BLaER1 treated with 17β-estradiol and CSF1 and Interleukin-3, amounts not matched to agents 10 nM and 100 nM (cell line): ENCODE data around the gene FOXP1.
A peak's percentile ranks its signal among the peaks of the same experiment; 100 is the strongest.

Experiments used
- H3K27ac ChIP-seq, 11 experiments: shearing (Covaris generic); formaldehyde crosslinking; 2 replicates each; pipeline ENCODE4 v1.8.1; 2022
- H3K27me3 ChIP-seq, 11 experiments: shearing (Covaris generic); formaldehyde crosslinking; 2 replicates each; pipeline ENCODE4 v1.8.1; 2022
- H3K36me3 ChIP-seq, 11 experiments: shearing (Covaris generic); formaldehyde crosslinking; 2 replicates each; pipeline ENCODE4 v1.8.1; 2022
- H3K4me1 ChIP-seq, 10 experiments: shearing (Covaris generic); formaldehyde crosslinking; 2 replicates each; pipeline ENCODE4 v1.8.1; 2022
- H3K4me2 ChIP-seq, 11 experiments: shearing (Covaris generic); formaldehyde crosslinking; 2 replicates each; pipeline ENCODE4 v1.8.1; 2022
- H3K4me3 ChIP-seq, 10 experiments: shearing (Covaris generic); formaldehyde crosslinking; 2 replicates each; pipeline ENCODE4 v1.8.1; 2022
- H3K9ac ChIP-seq, 11 experiments: shearing (Covaris generic); formaldehyde crosslinking; 2 replicates each; pipeline ENCODE4 v1.8.1; 2022
- H3K9me3 ChIP-seq, 11 experiments: shearing (Covaris generic); formaldehyde crosslinking; replicated peaks in 1 of 11; 2 replicates each; pipeline ENCODE4 v1.8.1; 2022
- H4K20me1 ChIP-seq, 11 experiments: shearing (Covaris generic); formaldehyde crosslinking; 2 replicates each; pipeline ENCODE4 v1.8.1; 2022
- Cebpa-rat ChIP-seq, 11 experiments: shearing (Covaris generic); IDR thresholded peaks; 2 replicates each; pipeline ENCODE4 v1.8.1; 2022

Gene FOXP1

DNA sequence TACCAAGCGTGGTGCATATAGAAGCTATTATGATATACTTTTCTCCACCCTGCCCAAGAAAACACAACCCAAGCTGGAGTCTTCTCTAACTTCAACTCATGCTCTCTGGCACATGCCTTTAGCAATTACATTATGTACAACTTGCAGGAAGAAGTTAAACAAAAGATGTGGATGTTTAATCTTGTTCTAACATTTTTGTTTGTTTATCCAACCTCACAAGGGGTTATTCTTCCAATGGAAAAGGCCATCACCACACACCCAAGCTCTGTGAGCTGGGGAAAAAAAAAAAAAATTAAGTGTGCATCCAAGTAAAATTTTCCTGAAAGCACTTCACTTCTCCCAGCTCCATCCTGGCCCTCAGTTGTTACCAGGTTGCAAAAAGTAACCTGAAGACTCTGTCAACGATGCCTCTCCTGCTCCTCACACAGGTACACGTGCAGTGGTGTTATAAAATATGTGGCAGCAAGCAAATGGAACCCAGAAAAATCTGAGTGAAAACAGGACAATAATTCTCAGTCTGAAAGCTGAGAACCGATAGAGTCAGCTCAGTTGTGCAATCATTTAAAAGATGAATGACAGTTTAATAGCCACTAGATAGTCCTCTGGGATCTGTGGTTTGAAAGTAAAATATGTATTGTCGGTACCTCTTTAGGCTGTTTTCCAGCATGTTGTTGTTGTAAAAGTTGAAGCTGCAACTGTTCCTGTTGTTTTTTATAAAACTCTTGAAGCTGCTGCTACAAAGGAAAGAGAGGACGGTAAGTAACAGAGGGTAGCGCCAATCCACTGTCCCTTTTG lies 531.4 kb downstream of the FOXP1 start:
- Histone ChIP-seq H3K9ac (no peak overlapping the region), H3K36me3 (peaks cover 0 to 24% (median 2%) of the 10 kb centered on the region in 11 experiments; a peak in 11 of 22 replicates), H3K4me2 (peak overlapping the region; percentile 13 to 84 (median 75); a peak in 20 of 22 replicates), H3K9me3 (no peaks in the 10 kb centered on the region), H3K27me3 (peaks cover 0 to 9% (median 4%) of the 10 kb centered on the region in 11 experiments; a peak in 5 of 22 replicates), H3K27ac (peak overlapping the region in 4 of 11 experiments; percentile 9 to 51 (median 31); a peak in 5 of 22 replicates), H3K4me1 (peaks cover 43 to 58% (median 53%) of the 10 kb centered on the region in 10 experiments), H3K4me3 (no peak overlapping the region), H4K20me1 (peaks cover 11 to 83% (median 23%) of the 10 kb centered on the region in 11 experiments; a peak in 18 of 22 replicates)
- peak in 7 of 11 experiments; percentile 23 to 84 (median 75); a peak in 11 of 22 replicates for TF ChIP-seq Cebpa-rat (IDR thresholded peaks at IDR 0.05)

DNA sequence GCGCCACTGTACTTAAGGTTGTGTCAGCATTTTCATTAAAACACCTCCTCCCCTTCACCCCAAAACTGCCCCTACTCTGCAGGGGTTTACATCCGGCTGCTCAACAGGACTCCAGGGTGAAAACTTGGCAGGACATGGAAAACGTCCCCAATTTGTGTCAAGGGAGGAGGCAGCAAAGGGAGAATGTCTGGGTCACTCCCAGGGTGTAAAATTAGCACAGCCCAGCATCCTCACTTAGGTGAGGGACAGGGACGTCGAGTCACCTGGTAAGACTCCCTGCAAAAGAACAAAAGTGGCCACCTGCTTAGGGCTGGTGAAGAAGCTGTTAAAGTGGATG lies 532.3 kb downstream of the FOXP1 start:
- H3K4me3 ChIP-seq: no peak overlapping the region
- peak overlapping the region in 4 of 11 experiments; percentile 3 to 51 (median 22); a peak in 4 of 22 replicates for H3K27ac ChIP-seq
- peaks cover 43 to 58% (median 53%) of the 10 kb centered on the region in 10 experiments for H3K4me1 ChIP-seq
- peak overlapping the region; percentile 43 to 84 (median 75) for H3K4me2 ChIP-seq
- H3K36me3 ChIP-seq: peaks cover 5 to 31% (median 9%) of the 10 kb centered on the region in 11 experiments; a peak in 16 of 22 replicates
- peaks cover 0 to 7% (median 0%) of the 10 kb centered on the region in 11 experiments; a peak in 4 of 22 replicates for H3K27me3 ChIP-seq
- peak overlapping the region in 1 of 11 experiments; percentile 14; a peak in 1 of 22 replicates for H3K9ac ChIP-seq
- TF ChIP-seq Cebpa-rat (IDR thresholded peaks at IDR 0.05): no peak
- H4K20me1 ChIP-seq: peaks cover 11 to 79% (median 23%) of the 10 kb centered on the region in 11 experiments; a peak in 18 of 22 replicates
- no peaks in the 10 kb centered on the region for H3K9me3 ChIP-seq

DNA sequence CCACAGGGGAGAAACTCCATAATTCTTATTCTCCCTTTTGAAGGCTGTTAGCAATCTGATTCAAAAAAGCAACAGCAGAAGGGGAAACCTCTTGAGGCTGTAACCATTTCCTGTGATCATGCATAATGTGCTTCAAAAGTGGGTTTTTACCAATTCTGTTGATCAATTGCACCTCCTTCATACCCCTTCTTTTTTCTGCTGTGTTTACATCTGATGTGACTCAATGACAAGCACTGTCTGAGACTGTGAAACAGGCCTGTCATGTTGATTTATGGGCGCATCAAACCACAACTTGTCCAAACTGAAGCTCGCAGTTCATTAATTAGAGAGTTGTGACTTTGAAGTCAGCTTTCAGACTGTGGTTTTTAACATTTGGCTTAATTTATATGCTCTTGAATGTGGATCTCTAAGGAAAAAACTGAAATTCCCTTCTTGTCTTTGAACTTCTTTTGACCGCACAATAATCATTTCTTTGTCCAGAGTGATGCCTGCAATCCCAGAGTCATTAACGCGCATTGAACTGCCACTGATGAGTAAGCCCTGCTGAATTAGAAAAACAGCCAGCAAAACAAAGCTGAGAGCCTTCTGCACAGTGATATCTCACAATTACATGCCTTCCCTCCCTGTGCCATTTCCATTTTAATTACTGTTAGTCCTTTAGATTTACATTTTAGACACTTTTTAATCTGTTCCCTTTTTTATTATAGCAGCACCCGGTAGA lies 532.8 kb downstream of the FOXP1 start:
- peaks cover 48 to 62% (median 57%) of the 10 kb centered on the region in 10 experiments for H3K4me1 ChIP-seq

DNA sequence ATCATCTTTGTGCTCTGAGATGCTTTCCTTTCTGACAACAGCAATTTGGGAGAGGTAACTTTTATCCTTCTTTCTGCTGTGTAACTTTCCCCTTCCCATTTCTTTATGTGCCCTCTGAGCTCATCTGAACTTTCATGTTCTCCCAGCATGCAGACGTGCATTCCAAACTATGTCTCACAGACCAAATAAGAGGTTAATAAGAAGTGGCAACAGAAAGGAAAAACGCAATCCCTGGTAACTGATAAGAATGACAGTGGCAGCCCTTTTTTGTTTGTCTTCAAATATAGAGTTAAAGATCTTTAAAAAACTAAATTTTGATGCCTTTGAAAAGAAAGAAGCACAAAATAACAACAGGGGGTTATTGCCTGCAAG lies 533.4 kb downstream of the FOXP1 start:
- Histone ChIP-seq H3K4me3 (no peak overlapping the region), H3K4me1 (peaks cover 53 to 68% (median 63%) of the 10 kb centered on the region in 10 experiments), H4K20me1 (peaks cover 11 to 68% (median 18%) of the 10 kb centered on the region in 11 experiments; a peak in 18 of 22 replicates), H3K27ac (peak overlapping the region in 2 of 11 experiments; percentile 4 to 51; a peak in 2 of 22 replicates), H3K9ac (peak overlapping the region in 1 of 11 experiments; percentile 3; a peak in 2 of 22 replicates), H3K9me3 (no peaks in the 10 kb centered on the region), H3K27me3 (peaks cover 0 to 4% (median 0%) of the 10 kb centered on the region in 11 experiments; a peak in 2 of 22 replicates), H3K36me3 (peaks cover 10 to 42% (median 17%) of the 10 kb centered on the region in 11 experiments; a peak in 20 of 22 replicates), H3K4me2 (peak overlapping the region; percentile 43 to 84 (median 75))
- TF ChIP-seq Cebpa-rat (IDR thresholded peaks at IDR 0.05): no peak

More for the DNA sequence above, 532.8 kb downstream of the FOXP1 start:
- TF ChIP-seq Cebpa-rat (IDR thresholded peaks at IDR 0.05): 0 out of 22 replicates have a peak, but pooled peaks of 1 of the 11 experiments have one; percentile 25
- Histone ChIP-seq H3K9ac (peak overlapping the region in 3 of 11 experiments; percentile 2 to 14 (median 3); a peak in 3 of 22 replicates), H3K9me3 (no peaks in the 10 kb centered on the region), H3K27me3 (peaks cover 0 to 4% (median 0%) of the 10 kb centered on the region in 11 experiments; a peak in 2 of 22 replicates), H3K27ac (peak overlapping the region in 5 of 11 experiments; percentile 3 to 51 (median 17); a peak in 5 of 22 replicates), H3K4me3 (no peak overlapping the region), H3K36me3 (peaks cover 5 to 37% (median 12%) of the 10 kb centered on the region in 11 experiments; a peak in 16 of 22 replicates), H3K4me2 (peak overlapping the region; percentile 43 to 84 (median 75)), H4K20me1 (peaks cover 11 to 74% (median 22%) of the 10 kb centered on the region in 11 experiments; a peak in 18 of 22 replicates)

DNA sequence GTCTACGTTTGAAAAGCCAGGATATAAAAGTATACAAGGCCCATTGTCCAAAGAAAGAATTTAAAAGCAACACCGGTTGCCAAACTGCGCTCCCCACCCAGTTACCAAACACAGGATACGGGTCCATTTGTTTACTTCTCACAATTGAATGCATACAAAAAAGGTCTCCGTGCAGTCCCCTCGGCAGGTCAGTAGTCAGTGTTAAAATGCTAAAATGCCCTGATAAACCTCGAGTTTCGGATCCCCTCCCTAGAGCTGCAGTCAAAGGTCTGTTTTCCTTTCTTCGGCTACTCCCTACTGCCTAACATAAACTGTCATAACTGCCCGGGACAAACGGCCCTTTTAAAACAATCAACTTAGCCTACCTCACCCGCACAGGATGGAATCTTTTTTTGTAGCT lies 534.6 kb downstream of the FOXP1 start:
- peaks cover 17 to 54% (median 29%) of the 10 kb centered on the region in 11 experiments; a peak in 21 of 22 replicates for H3K36me3 ChIP-seq
- no peak overlapping the region for H3K9ac ChIP-seq
- TF ChIP-seq Cebpa-rat (IDR thresholded peaks at IDR 0.05): no peak
- H3K27ac ChIP-seq: no peak overlapping the region
- no peak overlapping the region for H3K4me3 ChIP-seq
- H4K20me1 ChIP-seq: peaks cover 2 to 56% (median 14%) of the 10 kb centered on the region in 11 experiments; a peak in 17 of 22 replicates
- H3K9me3 ChIP-seq: no peaks in the 10 kb centered on the region
- peak overlapping the region in 7 of 11 experiments; percentile 8 to 80 (median 45); a peak in 8 of 22 replicates for H3K4me2 ChIP-seq
- H3K4me1 ChIP-seq: peaks cover 53 to 67% (median 63%) of the 10 kb centered on the region in 10 experiments
- peaks cover 0 to under 1% (median 0%) of the 10 kb centered on the region in 11 experiments; a peak in 1 of 22 replicates for H3K27me3 ChIP-seq

DNA sequence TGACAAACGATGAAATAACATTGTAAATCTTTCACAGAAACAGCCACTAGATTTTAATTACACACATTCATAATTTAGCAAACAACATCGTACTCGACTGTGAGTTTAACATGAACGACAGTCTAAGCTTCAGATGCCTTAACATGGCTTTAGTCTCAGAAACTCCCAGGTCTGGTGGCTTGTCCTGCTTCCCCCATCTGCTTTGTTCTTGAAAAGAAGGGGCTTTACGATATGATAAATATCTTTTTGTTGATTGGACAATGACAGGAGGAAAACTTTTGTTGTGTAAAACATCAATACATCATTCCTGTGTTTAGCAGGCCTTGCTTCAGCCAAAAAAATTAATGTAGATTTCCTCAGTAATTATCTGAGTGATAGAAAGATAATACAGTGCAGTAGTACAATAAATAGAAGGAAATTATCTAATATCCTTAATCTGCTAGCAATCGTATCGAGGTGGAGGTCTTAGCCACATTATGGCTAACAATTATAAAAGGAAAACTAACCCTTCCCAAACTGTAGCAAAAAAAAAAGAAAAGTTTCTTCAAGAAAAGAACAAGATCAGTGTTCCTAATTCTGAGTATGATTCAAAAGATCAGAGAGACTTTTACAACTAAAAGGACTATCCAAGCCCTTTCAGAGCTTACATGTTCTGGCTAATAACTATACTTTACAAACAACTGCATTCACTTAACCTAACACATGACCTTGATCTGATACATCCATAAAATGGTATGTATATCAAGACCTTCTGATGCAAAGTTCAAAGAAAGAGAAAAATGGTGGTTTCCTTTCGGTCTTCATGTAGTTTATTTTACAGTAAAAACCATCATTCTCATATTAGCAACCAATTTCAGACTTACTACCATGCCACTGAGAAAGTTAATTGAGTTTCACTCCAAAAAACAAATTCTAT lies 535.7 kb downstream of the FOXP1 start:
- H3K9ac ChIP-seq: no peak overlapping the region
- peaks cover 22 to 59% (median 40%) of the 10 kb centered on the region in 11 experiments for H3K36me3 ChIP-seq
- no peaks in the 10 kb centered on the region for H3K9me3 ChIP-seq
- H3K4me1 ChIP-seq: peaks cover 52 to 56% (median 54%) of the 10 kb centered on the region in 10 experiments
- no peak for TF ChIP-seq Cebpa-rat (IDR thresholded peaks at IDR 0.05)
- no peaks in the 10 kb centered on the region for H3K27me3 ChIP-seq
- peaks cover 0 to 46% (median 5%) of the 10 kb centered on the region in 11 experiments; a peak in 6 of 22 replicates for H4K20me1 ChIP-seq
- H3K27ac ChIP-seq: no peak overlapping the region
- no peak overlapping the region for H3K4me3 ChIP-seq
- H3K4me2 ChIP-seq: 0 out of 22 replicates have a peak overlapping the region, but pooled peaks of 1 of the 11 experiments have one; percentile 12

DNA sequence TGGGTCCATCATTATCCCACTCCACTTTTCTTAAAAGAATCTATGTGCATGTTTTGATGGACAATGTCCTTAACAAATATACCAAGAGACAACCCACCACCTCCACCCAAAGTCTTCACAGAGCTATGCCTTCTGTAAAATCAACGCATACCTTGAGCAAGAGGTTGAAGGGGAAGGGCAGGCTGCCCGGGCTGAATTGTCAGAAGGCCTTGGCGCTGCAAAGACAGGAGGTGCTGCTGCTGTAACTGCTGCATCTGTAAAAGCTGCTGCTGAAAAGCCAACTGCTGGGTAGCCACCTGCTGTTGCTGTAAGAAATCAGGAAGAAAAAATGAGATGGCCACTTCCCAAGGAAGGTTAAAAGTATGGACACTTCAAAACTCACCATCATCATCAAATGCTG lies 536.7 kb downstream of the FOXP1 start:
- no peak overlapping the region for H3K27ac ChIP-seq
- H3K36me3 ChIP-seq: peaks cover 22 to 63% (median 41%) of the 10 kb centered on the region in 11 experiments
- no peaks in the 10 kb centered on the region for H3K9me3 ChIP-seq
- H3K4me1 ChIP-seq: peaks cover 41 to 46% (median 44%) of the 10 kb centered on the region in 10 experiments
- peaks cover 0 to 41% (median 0%) of the 10 kb centered on the region in 11 experiments; a peak in 3 of 22 replicates for H4K20me1 ChIP-seq
- no peak for TF ChIP-seq Cebpa-rat (IDR thresholded peaks at IDR 0.05)
- H3K4me2 ChIP-seq: no peak overlapping the region
- no peak overlapping the region for H3K9ac ChIP-seq
- no peak overlapping the region for H3K4me3 ChIP-seq
- no peaks in the 10 kb centered on the region for H3K27me3 ChIP-seq
